ENCODE data around the gene NID2.

DNA sequence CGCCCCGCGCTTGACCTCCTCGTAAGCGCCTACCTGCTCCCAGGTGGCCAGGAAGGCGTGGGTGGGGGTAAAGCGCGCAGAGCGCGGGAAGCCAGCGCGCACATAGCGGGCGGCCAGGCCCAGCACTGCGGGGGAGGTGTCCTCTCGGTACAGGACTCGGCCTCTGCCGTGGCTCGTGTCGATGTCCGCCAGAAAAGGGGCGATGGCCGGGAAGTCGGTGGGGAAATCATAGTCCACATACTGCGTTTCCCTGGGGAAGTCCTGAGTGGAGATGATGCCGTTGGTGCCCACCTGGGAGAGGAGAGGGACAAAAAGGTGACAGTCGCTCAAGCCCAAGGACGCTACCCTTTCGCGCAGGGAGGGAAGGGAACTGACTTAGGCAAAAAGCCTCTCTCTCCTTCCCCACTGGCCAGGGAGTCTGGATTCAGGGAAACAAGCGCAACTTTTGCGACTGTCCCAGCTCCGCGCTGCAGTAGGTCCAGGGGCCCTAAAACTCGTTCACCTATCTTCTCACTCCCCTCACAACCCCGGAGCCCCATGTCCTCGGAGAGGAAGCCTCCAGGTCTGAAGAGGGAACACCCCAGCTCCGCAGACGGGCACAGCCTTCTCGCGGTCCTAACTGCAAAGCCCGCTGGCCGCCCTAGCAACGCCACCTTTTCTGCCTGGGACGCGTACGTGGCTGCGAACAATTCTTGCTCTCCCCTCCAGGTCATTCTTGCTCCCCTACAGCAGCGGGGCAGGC is 815 bp downstream of the NID2 start:
- TF ChIP-seq RARB (CRISPR knock-in tag; IDR thresholded peaks at IDR 0.05) (no peak), PATZ1 (CRISPR knock-in tag; IDR thresholded peaks at IDR 0.05; ENCODE audit: borderline replicate concordance) (no peak), OSR1 (CRISPR knock-in tag; IDR thresholded peaks at IDR 0.05) (no peak), ZNF8 (CRISPR knock-in tag; IDR thresholded peaks at IDR 0.05) (no peak), ZNF565 (CRISPR knock-in tag; conservative IDR thresholded peaks at IDR 0.05; ENCODE audit: low read depth) (no peak), SNAI2 (CRISPR knock-in tag; IDR thresholded peaks at IDR 0.05) (no peak), ZFP3 (CRISPR knock-in tag; IDR thresholded peaks at IDR 0.05) (no peak), ZFP30 (CRISPR knock-in tag; IDR thresholded peaks at IDR 0.05) (no peak), TCF4 (CRISPR knock-in tag; IDR thresholded peaks at IDR 0.05; ENCODE audit: borderline replicate concordance) (no peak)
- TF ChIP-seq, protein P1, sequence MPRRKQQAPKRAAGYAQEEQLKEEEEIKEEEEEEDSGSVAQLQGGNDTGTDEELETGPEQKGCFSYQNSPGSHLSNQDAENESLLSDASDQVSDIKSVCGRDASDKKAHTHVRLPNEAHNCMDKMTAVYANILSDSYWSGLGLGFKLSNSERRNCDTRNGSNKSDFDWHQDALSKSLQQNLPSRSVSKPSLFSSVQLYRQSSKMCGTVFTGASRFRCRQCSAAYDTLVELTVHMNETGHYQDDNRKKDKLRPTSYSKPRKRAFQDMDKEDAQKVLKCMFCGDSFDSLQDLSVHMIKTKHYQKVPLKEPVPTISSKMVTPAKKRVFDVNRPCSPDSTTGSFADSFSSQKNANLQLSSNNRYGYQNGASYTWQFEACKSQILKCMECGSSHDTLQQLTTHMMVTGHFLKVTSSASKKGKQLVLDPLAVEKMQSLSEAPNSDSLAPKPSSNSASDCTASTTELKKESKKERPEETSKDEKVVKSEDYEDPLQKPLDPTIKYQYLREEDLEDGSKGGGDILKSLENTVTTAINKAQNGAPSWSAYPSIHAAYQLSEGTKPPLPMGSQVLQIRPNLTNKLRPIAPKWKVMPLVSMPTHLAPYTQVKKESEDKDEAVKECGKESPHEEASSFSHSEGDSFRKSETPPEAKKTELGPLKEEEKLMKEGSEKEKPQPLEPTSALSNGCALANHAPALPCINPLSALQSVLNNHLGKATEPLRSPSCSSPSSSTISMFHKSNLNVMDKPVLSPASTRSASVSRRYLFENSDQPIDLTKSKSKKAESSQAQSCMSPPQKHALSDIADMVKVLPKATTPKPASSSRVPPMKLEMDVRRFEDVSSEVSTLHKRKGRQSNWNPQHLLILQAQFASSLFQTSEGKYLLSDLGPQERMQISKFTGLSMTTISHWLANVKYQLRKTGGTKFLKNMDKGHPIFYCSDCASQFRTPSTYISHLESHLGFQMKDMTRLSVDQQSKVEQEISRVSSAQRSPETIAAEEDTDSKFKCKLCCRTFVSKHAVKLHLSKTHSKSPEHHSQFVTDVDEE (CRISPR knock-in tag; IDR thresholded peaks at IDR 0.05), result no peak
